Type B pancreatic cell (in vitro differentiated cells): ENCODE data around the gene TLR8. TPM values are rescaled to one million over a fixed set of nuclear protein-coding genes. Genes with fewer than 3 reads are reported as not detected.
A peak's percentile ranks its signal among the peaks of the same experiment; 100 is the strongest.

Experiments used
- DNase-seq: peaks from one replicate; pipeline ENCODE4 v3.0.0; 2021; ENCODE audit warnings: mixed read lengths; ENCODE audit not compliant: unreplicated experiment; ENCODE audit errors: extremely low spot score
- H3K27ac Mint-ChIP-seq: 2 replicates; pipeline ENCODE4 v1.8.0; 2021; ENCODE audit warnings: mild to moderate bottlenecking, mixed read lengths
- H3K27me3 Mint-ChIP-seq: 2 replicates; pipeline ENCODE4 v1.8.0; 2021; ENCODE audit warnings: mixed read lengths
- H3K36me3 Mint-ChIP-seq: 2 replicates; pipeline ENCODE4 v1.8.0; 2021; ENCODE audit warnings: mixed read lengths
- H3K4me1 Mint-ChIP-seq: one replicate; pipeline ENCODE4 v1.8.0; 2021; ENCODE audit warnings: mixed read lengths; ENCODE audit not compliant: unreplicated experiment
- H3K4me3 Mint-ChIP-seq: 2 replicates; pipeline ENCODE4 v1.8.0; 2021; ENCODE audit warnings: mild to moderate bottlenecking, mixed read lengths
- H3K9me3 Mint-ChIP-seq: 2 replicates; pipeline ENCODE4 v1.8.0; 2021; ENCODE audit warnings: mixed read lengths
- CTCF ChIP-seq: fragments of 200-600 bp; sonication (generic); conservative IDR thresholded peaks from 2 replicates; pipeline ENCODE4 v1.5.0; 2021; ENCODE audit warnings: antibody characterized with exemption, mild to moderate bottlenecking
- total RNA-seq: library from RNA; stranded (reverse); gene quantifications from 2 replicates; pipeline ENCODE4 v1.2.1, GENCODE V29; 2021; ENCODE audit warnings: low replicate concordance

Gene TLR8
- total RNA-seq, 1 donor from 2014 or later, result not detected

GRCh38 chrX:12955882-12956703 lies 49.7 kb downstream of the TLR8 start:
- Mint-ChIP-seq H3K9me3 (no peaks in the 10 kb centered on the region), H3K4me1 (no peaks in the 10 kb centered on the region), H3K27ac (peak overlapping the region; percentile 78), H3K36me3 (no peaks in the 10 kb centered on the region), H3K4me3 (no peak overlapping the region), H3K27me3 (no peaks in the 10 kb centered on the region)
- DNase-seq, result no peak
- no peak for TF ChIP-seq CTCF

GRCh38 chrX:12956704-12957534 lies 50.5 kb downstream of the TLR8 start:
- no peaks in the 10 kb centered on the region for H3K4me1 Mint-ChIP-seq
- DNase-seq, result no peak
- TF ChIP-seq CTCF, result no peak
- H3K9me3 Mint-ChIP-seq, result no peaks in the 10 kb centered on the region
- peak overlapping the region; percentile 78 for H3K27ac Mint-ChIP-seq
- no peaks in the 10 kb centered on the region for H3K27me3 Mint-ChIP-seq
- no peaks in the 10 kb centered on the region for H3K36me3 Mint-ChIP-seq
- no peak overlapping the region for H3K4me3 Mint-ChIP-seq

GRCh38 chrX:12958059-12958458 lies 51.6 kb downstream of the TLR8 start:
- Mint-ChIP-seq H3K27me3 (no peaks in the 10 kb centered on the region), H3K27ac (no peak overlapping the region), H3K4me3 (no peak overlapping the region), H3K4me1 (no peaks in the 10 kb centered on the region), H3K36me3 (no peaks in the 10 kb centered on the region), H3K9me3 (no peaks in the 10 kb centered on the region)
- no peak for DNase-seq
- no peak for TF ChIP-seq CTCF

- no peaks in the 10 kb centered on the region for H3K36me3 Mint-ChIP-seq
- H3K27ac Mint-ChIP-seq, result no peak overlapping the region
- no peaks in the 10 kb centered on the region for H3K4me1 Mint-ChIP-seq
- no peaks in the 10 kb centered on the region for H3K9me3 Mint-ChIP-seq
- TF ChIP-seq CTCF, result no peak
- H3K4me3 Mint-ChIP-seq, result no peak overlapping the region
- DNase-seq, result no peak
- no peaks in the 10 kb centered on the region for H3K27me3 Mint-ChIP-seq
Measured at GRCh38 chrX:12958461-12958860, 52.0 kb downstream of the TLR8 start.

GRCh38 chrX:12961196-12961718 lies 54.8 kb downstream of the TLR8 start:
- H3K9me3 Mint-ChIP-seq, result peaks cover 8% of the 10 kb centered on the region
- H3K27ac Mint-ChIP-seq, result no peak overlapping the region
- no peaks in the 10 kb centered on the region for H3K4me1 Mint-ChIP-seq
- no peak for DNase-seq
- no peaks in the 10 kb centered on the region for H3K36me3 Mint-ChIP-seq
- H3K4me3 Mint-ChIP-seq, result no peak overlapping the region
- TF ChIP-seq CTCF, result no peak
- no peaks in the 10 kb centered on the region for H3K27me3 Mint-ChIP-seq
